HepG2 (cell line): ENCODE data around the gene METTL23. TPM values are rescaled to one million over a fixed set of nuclear protein-coding genes. Genes with fewer than 3 reads are reported as not detected.
A peak's percentile ranks its signal among the peaks of the same experiment; 100 is the strongest.

Experiments used
- CAMTA2 ChIP-seq: sonication (generic); formaldehyde crosslinking; IDR thresholded peaks from 2 replicates; pipeline ENCODE4 v1.4.0; 2020; ENCODE audit warnings: mild to moderate bottlenecking, missing genetic modification reagents, borderline replicate concordance
- EZH2 ChIP-seq: conservative IDR thresholded peaks from 2 replicates; pipeline ENCODE4 v1.6.1; 2012; ENCODE audit warnings: mild to moderate bottlenecking, low read depth, low read length, moderate library complexity
- FIP1L1 ChIP-seq: fragments of 200-400 bp; formaldehyde crosslinking; IDR thresholded peaks from 2 replicates; pipeline ENCODE4 v1.6.1; 2018; ENCODE audit warnings: low read depth, mild to moderate bottlenecking, low read length, moderate library complexity, borderline replicate concordance; ENCODE audit not compliant: insufficient read depth
- GATAD1 ChIP-seq: IDR thresholded peaks from 2 replicates; pipeline ENCODE4 v1.6.1; 2016; ENCODE audit warnings: missing genetic modification reagents, missing compliant biosample characterization
- GTF3A ChIP-seq: sonication (generic); formaldehyde crosslinking; conservative IDR thresholded peaks from 2 replicates; pipeline ENCODE4 v1.4.0; 2020; ENCODE audit warnings: mild to moderate bottlenecking, missing genetic modification reagents
- KDM5B ChIP-seq: sonication (generic); formaldehyde crosslinking; IDR thresholded peaks from 2 replicates; pipeline ENCODE4 v1.4.0; 2020; ENCODE audit warnings: missing genetic modification reagents, mild to moderate bottlenecking, borderline replicate concordance
- KLF15 ChIP-seq: sonication (generic); formaldehyde crosslinking; IDR thresholded peaks from 2 replicates; pipeline ENCODE4 v1.8.1; 2023; ENCODE audit warnings: borderline replicate concordance, mild to moderate bottlenecking, inconsistent platforms, missing genetic modification reagents, mixed read lengths
- MIER3 ChIP-seq: IDR thresholded peaks from 2 replicates; pipeline ENCODE4 v1.6.1; 2016; ENCODE audit warnings: missing compliant biosample characterization, borderline replicate concordance
- PCBP2 ChIP-seq: fragments of 200-400 bp; formaldehyde crosslinking; optimal IDR thresholded peaks from 2 replicates; pipeline ENCODE3; 2018; ENCODE audit warnings: low read length, low read depth; ENCODE audit not compliant: poor library complexity, severe bottlenecking
- POLR2AphosphoS5 ChIP-seq: IDR thresholded peaks from 2 replicates; pipeline ENCODE4 v1.6.1; 2012; ENCODE audit warnings: low read depth, low read length
- RXRB ChIP-seq: IDR thresholded peaks from 2 replicates; pipeline ENCODE4 v1.6.1; 2016; ENCODE audit warnings: borderline replicate concordance, missing genetic modification reagents, missing compliant biosample characterization
- SMARCC2 ChIP-seq: fragments of 450-650 bp; IDR thresholded peaks from 2 replicates; pipeline ENCODE4 v1.6.1; 2017; ENCODE audit warnings: antibody characterized with exemption, mild to moderate bottlenecking
- ZNF780A ChIP-seq: sonication (generic); formaldehyde crosslinking; IDR thresholded peaks from 2 replicates; pipeline ENCODE4 v1.8.0; 2022; ENCODE audit warnings: mild to moderate bottlenecking, missing genetic modification reagents, moderate library complexity
- ZNF878 ChIP-seq: sonication (generic); formaldehyde crosslinking; IDR thresholded peaks from 2 replicates; pipeline ENCODE4 v1.8.1; 2023; ENCODE audit warnings: mild to moderate bottlenecking, missing genetic modification reagents, moderate library complexity
- polyA plus RNA-seq, 8 experiments: library from polyadenylated mRNA; depleted of rRNA in 3 of 8; stranded (reverse) in 7 of 8; unstranded in 1 of 8; fragments of >200 nt; fragmentation: Illumina TruSeq in 4 of 8; extraction: Trizol in 4 of 8; gene quantifications; 2 replicates each; pipeline versions ENCODE4 v1.2.1 to v1.2.3, GENCODE V29; 2011 to 2016; ENCODE audit warnings: low read depth in 4 of 8, missing spikeins in 1 of 8, mixed read lengths in 1 of 8; ENCODE audit not compliant: insufficient read depth in 1 of 8
- total RNA-seq, 5 experiments: library from RNA; depleted of rRNA; stranded (reverse); fragments of >200 nt; fragmentation: Illumina TruSeq; extraction: Trizol; gene quantifications; 2 replicates each; pipeline ENCODE4 v1.2.3, GENCODE V29; 2016; ENCODE audit warnings: low read depth in 1 of 5
- TF ChIP-seq, protein P1 (sequence below): sonication (generic); formaldehyde crosslinking; IDR thresholded peaks from 2 replicates; pipeline ENCODE4 v1.4.0; 2020; ENCODE audit warnings: missing genetic modification reagents, borderline replicate concordance
- TF ChIP-seq, protein P2 (sequence below): sonication (generic); formaldehyde crosslinking; IDR thresholded peaks from 2 replicates; pipeline ENCODE4 v1.5.0; 2020; ENCODE audit warnings: mild to moderate bottlenecking, missing genetic modification reagents, borderline replicate concordance
- TF ChIP-seq, protein P3 (sequence below): sonication (generic); formaldehyde crosslinking; IDR thresholded peaks from 2 replicates; pipeline ENCODE4 v1.4.0; 2020; ENCODE audit warnings: missing genetic modification reagents

Gene METTL23
- total and polyA plus RNA-seq, 2 of the 13 experiments (the other 11 are each of a cell fraction or from before 2014, with no cell fraction given) = 39.9 to 104 TPM

DNA sequence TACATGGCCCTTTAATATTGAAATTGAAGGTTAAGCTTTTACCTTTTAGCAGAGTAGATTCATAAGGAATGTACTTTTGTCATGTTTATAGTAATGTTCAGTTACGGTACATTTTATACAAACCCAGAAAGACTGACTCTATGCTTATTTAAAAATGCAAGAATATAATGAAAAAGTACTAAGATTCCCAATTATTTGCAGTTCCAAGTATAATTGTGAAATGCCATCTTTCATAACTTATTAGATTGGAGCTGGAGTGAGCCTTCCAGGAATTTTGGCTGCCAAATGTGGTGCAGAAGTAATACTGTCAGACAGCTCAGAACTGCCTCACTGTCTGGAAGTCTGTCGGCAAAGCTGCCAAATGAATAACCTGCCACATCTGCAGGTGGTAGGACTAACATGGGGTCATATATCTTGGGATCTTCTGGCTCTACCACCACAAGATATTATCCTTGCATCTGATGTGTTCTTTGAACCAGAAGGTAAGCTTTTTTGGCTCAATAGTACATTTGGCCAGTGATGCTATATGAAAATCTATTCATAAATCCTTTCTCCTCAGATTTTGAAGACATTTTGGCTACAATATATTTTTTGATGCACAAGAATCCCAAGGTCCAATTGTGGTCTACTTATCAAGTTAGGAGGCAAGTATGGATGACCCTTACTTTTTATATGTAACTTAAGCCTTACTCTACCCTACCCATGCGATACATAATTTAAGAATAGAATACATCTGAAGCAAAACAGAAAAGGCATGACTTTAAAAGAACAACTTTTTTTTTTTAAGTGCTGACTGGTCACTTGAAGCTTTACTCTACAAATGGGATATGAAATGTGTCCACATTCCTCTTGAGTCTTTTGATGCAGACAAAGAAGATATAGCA lies 6.3 kb downstream of the METTL23 start (continued):
- TF ChIP-seq RXRB (no peak), EZH2 (no peak), CAMTA2 (no peak), POLR2AphosphoS5 (peak; percentile 55), ZNF780A (CRISPR knock-in tag) (no peak), KLF15 (CRISPR knock-in tag) (no peak), ZNF878 (CRISPR knock-in tag) (no peak), MIER3 (no peak), PCBP2 (no peak), SMARCC2 (no peak), GATAD1 (CRISPR knock-in tag) (no peak), GTF3A (CRISPR knock-in tag) (no peak), KDM5B (CRISPR knock-in tag) (no peak), FIP1L1 (no peak)
- TF ChIP-seq, protein P1, sequence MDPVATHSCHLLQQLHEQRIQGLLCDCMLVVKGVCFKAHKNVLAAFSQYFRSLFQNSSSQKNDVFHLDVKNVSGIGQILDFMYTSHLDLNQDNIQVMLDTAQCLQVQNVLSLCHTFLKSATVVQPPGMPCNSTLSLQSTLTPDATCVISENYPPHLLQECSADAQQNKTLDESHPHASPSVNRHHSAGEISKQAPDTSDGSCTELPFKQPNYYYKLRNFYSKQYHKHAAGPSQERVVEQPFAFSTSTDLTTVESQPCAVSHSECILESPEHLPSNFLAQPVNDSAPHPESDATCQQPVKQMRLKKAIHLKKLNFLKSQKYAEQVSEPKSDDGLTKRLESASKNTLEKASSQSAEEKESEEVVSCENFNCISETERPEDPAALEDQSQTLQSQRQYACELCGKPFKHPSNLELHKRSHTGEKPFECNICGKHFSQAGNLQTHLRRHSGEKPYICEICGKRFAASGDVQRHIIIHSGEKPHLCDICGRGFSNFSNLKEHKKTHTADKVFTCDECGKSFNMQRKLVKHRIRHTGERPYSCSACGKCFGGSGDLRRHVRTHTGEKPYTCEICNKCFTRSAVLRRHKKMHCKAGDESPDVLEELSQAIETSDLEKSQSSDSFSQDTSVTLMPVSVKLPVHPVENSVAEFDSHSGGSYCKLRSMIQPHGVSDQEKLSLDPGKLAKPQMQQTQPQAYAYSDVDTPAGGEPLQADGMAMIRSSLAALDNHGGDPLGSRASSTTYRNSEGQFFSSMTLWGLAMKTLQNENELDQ (CRISPR knock-in tag) = no peak
- TF ChIP-seq, protein P2, sequence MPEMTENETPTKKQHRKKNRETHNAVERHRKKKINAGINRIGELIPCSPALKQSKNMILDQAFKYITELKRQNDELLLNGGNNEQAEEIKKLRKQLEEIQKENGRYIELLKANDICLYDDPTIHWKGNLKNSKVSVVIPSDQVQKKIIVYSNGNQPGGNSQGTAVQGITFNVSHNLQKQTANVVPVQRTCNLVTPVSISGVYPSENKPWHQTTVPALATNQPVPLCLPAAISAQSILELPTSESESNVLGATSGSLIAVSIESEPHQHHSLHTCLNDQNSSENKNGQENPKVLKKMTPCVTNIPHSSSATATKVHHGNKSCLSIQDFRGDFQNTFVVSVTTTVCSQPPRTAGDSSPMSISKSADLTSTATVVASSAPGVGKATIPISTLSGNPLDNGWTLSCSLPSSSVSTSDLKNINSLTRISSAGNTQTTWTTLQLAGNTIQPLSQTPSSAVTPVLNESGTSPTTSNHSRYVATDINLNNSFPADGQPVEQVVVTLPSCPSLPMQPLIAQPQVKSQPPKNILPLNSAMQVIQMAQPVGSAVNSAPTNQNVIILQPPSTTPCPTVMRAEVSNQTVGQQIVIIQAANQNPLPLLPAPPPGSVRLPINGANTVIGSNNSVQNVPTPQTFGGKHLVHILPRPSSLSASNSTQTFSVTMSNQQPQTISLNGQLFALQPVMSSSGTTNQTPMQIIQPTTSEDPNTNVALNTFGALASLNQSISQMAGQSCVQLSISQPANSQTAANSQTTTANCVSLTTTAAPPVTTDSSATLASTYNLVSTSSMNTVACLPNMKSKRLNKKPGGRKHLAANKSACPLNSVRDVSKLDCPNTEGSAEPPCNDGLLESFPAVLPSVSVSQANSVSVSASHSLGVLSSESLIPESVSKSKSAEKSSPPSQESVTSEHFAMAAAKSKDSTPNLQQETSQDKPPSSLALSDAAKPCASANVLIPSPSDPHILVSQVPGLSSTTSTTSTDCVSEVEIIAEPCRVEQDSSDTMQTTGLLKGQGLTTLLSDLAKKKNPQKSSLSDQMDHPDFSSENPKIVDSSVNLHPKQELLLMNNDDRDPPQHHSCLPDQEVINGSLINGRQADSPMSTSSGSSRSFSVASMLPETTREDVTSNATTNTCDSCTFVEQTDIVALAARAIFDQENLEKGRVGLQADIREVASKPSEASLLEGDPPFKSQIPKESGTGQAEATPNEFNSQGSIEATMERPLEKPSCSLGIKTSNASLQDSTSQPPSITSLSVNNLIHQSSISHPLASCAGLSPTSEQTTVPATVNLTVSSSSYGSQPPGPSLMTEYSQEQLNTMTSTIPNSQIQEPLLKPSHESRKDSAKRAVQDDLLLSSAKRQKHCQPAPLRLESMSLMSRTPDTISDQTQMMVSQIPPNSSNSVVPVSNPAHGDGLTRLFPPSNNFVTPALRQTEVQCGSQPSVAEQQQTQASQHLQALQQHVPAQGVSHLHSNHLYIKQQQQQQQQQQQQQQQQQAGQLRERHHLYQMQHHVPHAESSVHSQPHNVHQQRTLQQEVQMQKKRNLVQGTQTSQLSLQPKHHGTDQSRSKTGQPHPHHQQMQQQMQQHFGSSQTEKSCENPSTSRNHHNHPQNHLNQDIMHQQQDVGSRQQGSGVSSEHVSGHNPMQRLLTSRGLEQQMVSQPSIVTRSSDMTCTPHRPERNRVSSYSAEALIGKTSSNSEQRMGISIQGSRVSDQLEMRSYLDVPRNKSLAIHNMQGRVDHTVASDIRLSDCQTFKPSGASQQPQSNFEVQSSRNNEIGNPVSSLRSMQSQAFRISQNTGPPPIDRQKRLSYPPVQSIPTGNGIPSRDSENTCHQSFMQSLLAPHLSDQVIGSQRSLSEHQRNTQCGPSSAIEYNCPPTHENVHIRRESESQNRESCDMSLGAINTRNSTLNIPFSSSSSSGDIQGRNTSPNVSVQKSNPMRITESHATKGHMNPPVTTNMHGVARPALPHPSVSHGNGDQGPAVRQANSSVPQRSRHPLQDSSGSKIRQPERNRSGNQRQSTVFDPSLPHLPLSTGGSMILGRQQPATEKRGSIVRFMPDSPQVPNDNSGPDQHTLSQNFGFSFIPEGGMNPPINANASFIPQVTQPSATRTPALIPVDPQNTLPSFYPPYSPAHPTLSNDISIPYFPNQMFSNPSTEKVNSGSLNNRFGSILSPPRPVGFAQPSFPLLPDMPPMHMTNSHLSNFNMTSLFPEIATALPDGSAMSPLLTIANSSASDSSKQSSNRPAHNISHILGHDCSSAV (CRISPR knock-in tag) = no peak
- TF ChIP-seq, protein P3, sequence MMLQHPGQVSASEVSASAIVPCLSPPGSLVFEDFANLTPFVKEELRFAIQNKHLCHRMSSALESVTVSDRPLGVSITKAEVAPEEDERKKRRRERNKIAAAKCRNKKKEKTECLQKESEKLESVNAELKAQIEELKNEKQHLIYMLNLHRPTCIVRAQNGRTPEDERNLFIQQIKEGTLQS = no peak
